Left lung (tissue), 10 donors: ENCODE measurements around the gene CFAP70. TPM values are rescaled to one million over a fixed set of nuclear protein-coding genes. Genes with fewer than 3 reads are reported as not detected.

Source experiments
- ATAC-seq: fragments of 200-7000 bp; cut with Tn5 transposase; one replicate; pipeline ENCODE4 v1.9.1; 2020; ENCODE audit warnings: moderate library complexity
- DNase-seq, 4 donors: peaks; one replicate each; pipeline ENCODE4 v3.0.0-alpha.2; 2013 to 2020
- H3K27ac ChIP-seq, 2 donors: fragments of 200-600 bp; sonication (generic) in 1 of 2; one replicate each; pipeline versions ENCODE4 v1.5.0 to v1.8.0; 2020 to 2021
- H3K27me3 ChIP-seq, 2 donors: fragments of 200-600 bp; sonication (generic) in 1 of 2; one replicate each; pipeline versions ENCODE4 v1.5.0 to v1.8.0; 2020 to 2021
- H3K36me3 ChIP-seq, 2 donors: fragments of 200-600 bp; sonication (generic) in 1 of 2; one replicate each; pipeline versions ENCODE4 v1.5.0 to v1.8.0; 2020 to 2021
- H3K4me1 ChIP-seq, 2 donors: fragments of 200-600 bp; one replicate each; pipeline ENCODE4 v1.8.0; 2021
- H3K4me3 ChIP-seq, 2 donors: fragments of 200-600 bp; sonication (generic) in 1 of 2; one replicate each; pipeline versions ENCODE4 v1.5.0 to v1.8.0; 2020 to 2021; ENCODE audit warnings: mild to moderate bottlenecking in 1 of 2
- H3K9me3 ChIP-seq, 2 donors: fragments of 200-600 bp; sonication (generic) in 1 of 2; one replicate each; pipeline versions ENCODE4 v1.5.0 to v1.8.0; 2020 to 2021
- CTCF ChIP-seq, 2 donors: fragments of 200-600 bp; sonication (generic) in 1 of 2; IDR thresholded peaks; one replicate each; pipeline versions ENCODE4 v1.5.0 to v1.8.0; 2021; ENCODE audit warnings: antibody characterized with exemption in 2 of 2
- intact Hi-C, 2 donors: fragments of 100-400 bp; cut with DNase I; formaldehyde crosslinking; loops; one replicate each; pipeline versions ENCODE4 v1.11.2 to v1.14.2; 2022
- polyA plus RNA-seq, 6 donors: library from polyadenylated mRNA; unstranded; fragments of 120-200 nt; gene quantifications; one replicate each; pipeline ENCODE4 v1.2.1, GENCODE V29; 2013; ENCODE audit not compliant: insufficient read length in 6 of 6
- total RNA-seq, 2 donors: library from RNA; stranded (reverse); fragmentation: NEBNext Ultra II Directional; extraction: Animal tissue kit (Norgen Biotek cat#: 25700); gene quantifications; one replicate each; pipeline ENCODE4 v1.2.1, GENCODE V29; 2021
- donor health status: DM: no; HTN: yes; CAD: no.
- donor health status: DM: no; HTN: no; CAD: no.

CFAP70 gene
- total and polyA plus RNA-seq, 8 donors: 0.87 to 21.8 (median 12.4) TPM

DNA sequence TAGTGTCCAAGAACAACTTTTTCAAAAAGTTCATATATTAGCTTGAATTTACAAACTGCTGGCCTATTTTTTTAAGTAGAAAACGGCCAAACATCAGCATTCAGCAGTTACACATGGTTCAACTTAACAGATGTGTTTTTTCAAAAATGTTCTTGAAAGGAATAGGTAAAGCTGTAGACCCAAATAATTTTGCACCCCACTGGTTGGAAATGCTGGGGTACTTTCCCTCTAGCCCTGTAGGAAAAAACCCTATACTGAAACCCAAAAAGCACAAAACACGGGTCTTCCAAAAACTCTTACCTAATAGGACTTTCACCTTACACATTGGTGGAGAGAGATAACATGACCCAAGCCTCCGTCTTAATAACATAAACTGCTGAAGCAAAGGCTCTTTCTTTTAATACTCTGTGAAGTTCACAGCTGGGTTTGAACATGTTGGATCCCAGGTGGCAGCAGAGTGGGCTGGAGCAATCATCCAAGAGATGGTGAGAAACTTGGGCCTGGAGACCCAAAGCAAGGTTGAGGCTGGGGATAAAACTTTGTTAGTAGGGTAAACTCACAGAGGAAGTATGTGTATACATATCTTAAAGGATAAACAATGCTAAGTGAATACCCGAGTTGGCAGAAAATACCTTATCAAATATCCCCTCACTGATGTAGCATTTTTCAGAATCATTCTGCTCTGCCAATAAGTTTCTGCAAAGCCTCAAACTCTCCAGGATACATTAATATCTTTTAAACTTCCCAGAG is 111.0 kb downstream of the CFAP70 start:
- peaks cover 0 to 47% of the 10 kb centered on the region in 2 donors for H3K36me3 ChIP-seq
- DNase-seq (no peak), ATAC-seq (no peak)
- intact Hi-C loops: no loop called here
- no peaks in the 10 kb centered on the region for H3K9me3 ChIP-seq
- peaks cover 20 to 52% of the 10 kb centered on the region in 2 donors for H3K4me1 ChIP-seq
- H3K4me3 ChIP-seq: peak overlapping the region; percentile 86 to 93
- H3K27me3 ChIP-seq: no peaks in the 10 kb centered on the region
- H3K27ac ChIP-seq: peak overlapping the region; percentile 68 to 84
- no peak for TF ChIP-seq CTCF (IDR thresholded peaks at IDR 0.05)

GRCh38 chr10:73246646-73247508 is 111.8 kb downstream of the CFAP70 start, which contains the start of gene DNAJC9:
TSS of gene DNAJC9 (minus strand) at chr10:73247255. CDS start at chr10:73247189, 66 bp downstream.
- TF ChIP-seq CTCF (IDR thresholded peaks at IDR 0.05): no peak
- Histone ChIP-seq H3K36me3 (peaks cover 0 to 55% of the 10 kb centered on the region in 2 donors), H3K4me1 (peaks cover 20 to 51% of the 10 kb centered on the region in 2 donors), H3K27ac (peak within 1 kb of the TSS; percentile 68 to 84), H3K4me3 (peak within 1 kb of the TSS; percentile 86 to 93), H3K27me3 (no peaks in the 10 kb centered on the region), H3K9me3 (no peaks in the 10 kb centered on the region)
- ATAC-seq (peak; percentile 94), DNase-seq (peak; percentile 92 to 99 (median 96))
- intact Hi-C loops: no loop called here

- Histone ChIP-seq H3K27ac (peak overlapping the region; percentile 68 to 84), H3K9me3 (no peaks in the 10 kb centered on the region), H3K4me3 (peak overlapping the region; percentile 86 to 93), H3K36me3 (peaks cover 0 to 61% of the 10 kb centered on the region in 2 donors), H3K4me1 (peaks cover 14 to 45% of the 10 kb centered on the region in 2 donors), H3K27me3 (no peaks in the 10 kb centered on the region)
- intact Hi-C loops: no loop called here
- no peak for DNase-seq
- ATAC-seq: no peak
- no peak for TF ChIP-seq CTCF (IDR thresholded peaks at IDR 0.05)
Observed at GRCh38 chr10:73246322-73246645, 112.4 kb downstream of the CFAP70 start.

DNA sequence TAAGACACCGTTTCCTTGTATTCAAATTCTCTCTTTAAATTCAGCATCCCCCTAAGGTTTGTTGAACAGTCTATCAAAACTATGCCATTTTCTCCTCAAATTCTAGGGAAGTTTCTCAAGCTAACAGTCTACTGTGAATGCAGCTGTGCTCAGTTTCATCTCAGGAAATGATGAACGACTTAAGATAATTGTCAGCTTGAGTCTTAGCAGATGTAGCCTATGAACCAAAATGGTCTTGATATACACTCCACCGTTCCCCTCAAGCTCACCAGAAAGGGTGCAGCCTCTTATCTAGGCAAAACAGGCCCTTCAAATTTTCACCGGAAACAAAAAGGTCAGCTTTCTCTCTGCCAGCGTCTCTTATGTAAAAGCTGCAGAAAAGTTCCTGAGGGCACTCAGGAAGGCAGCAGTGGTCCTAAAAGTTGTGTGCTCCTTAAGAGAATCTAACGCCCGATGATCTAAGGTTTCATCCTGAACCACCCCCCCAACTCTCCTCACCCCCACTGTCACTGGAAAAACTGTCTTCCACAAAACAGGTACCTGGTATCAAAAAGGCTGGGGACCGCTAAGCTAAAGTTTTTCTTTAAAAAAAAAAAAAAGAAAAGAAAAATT is 113.7 kb downstream of the CFAP70 start:
- intact Hi-C loops: no loop called here
- TF ChIP-seq CTCF (IDR thresholded peaks at IDR 0.05): no peak
- Histone ChIP-seq H3K36me3 (peaks cover 0 to 62% of the 10 kb centered on the region in 2 donors), H3K27ac (no peak overlapping the region), H3K4me1 (peaks cover 11 to 36% of the 10 kb centered on the region in 2 donors), H3K9me3 (no peaks in the 10 kb centered on the region), H3K4me3 (peak overlapping the region in 1 of 2 donors; percentile 93), H3K27me3 (no peaks in the 10 kb centered on the region)
- DNase-seq (no peak), ATAC-seq (no peak)
